Measurements from ENCODE around the gene PANK1. TPM values are rescaled to one million over a fixed set of nuclear protein-coding genes. Genes with fewer than 3 reads are reported as not detected.

PANK1 gene
- total and polyA plus RNA-seq, 3 experiments from 2014 or later: 0.16 to 4.9 (median 3.7) TPM

- POLR2A ChIA-PET: no interaction called here
- peaks cover 0 to 4% (median 0%) of the 10 kb centered on the region in 3 donors for H3K36me3 Mint-ChIP-seq
- H3K27me3 ChIP-seq (ENCODE audit: insufficient read depth, low read length, poor library complexity, severe bottlenecking): no peaks in the 10 kb centered on the region
- no peak overlapping the region for H3K4me3 ChIP-seq (ENCODE audit: low read length)
- H3K9me3 Mint-ChIP-seq: peaks cover 0 to 2% (median 0%) of the 10 kb centered on the region in 5 donors
- no peak for DNase-seq
- H3K27ac ChIP-seq (ENCODE audit: low read depth, low read length): no peak overlapping the region
- H3K4me1 Mint-ChIP-seq: no peaks in the 10 kb centered on the region
- CTCF ChIA-PET: no interaction called here
- H3K27ac Mint-ChIP-seq: no peak overlapping the region
- H3K9me3 ChIP-seq (ENCODE audit: low read length): no peaks in the 10 kb centered on the region
- no peaks in the 10 kb centered on the region for H3K4me1 ChIP-seq (ENCODE audit: insufficient read depth, low read length)
- no peaks in the 10 kb centered on the region for H3K36me3 ChIP-seq (ENCODE audit: insufficient read depth, low read length)
- peaks cover 23 to 33% of the 10 kb centered on the region in 2 donors for H3K27me3 Mint-ChIP-seq
- no peak overlapping the region for H3K4me3 Mint-ChIP-seq
Measured at GRCh38 chr10:89651205-89651915, 6.3 kb upstream of the PANK1 start.

GRCh38 chr10:89649051-89649450 lies 4.0 kb upstream of the PANK1 start:
- H3K9me3 ChIP-seq (ENCODE audit: low read length): no peaks in the 10 kb centered on the region
- H3K36me3 ChIP-seq (ENCODE audit: insufficient read depth, low read length): no peaks in the 10 kb centered on the region
- no peaks in the 10 kb centered on the region for H3K27me3 ChIP-seq (ENCODE audit: insufficient read depth, low read length, poor library complexity, severe bottlenecking)
- CTCF ChIA-PET: interaction anchor here (1.4 kb wide), 1 partner anchor 10 kb away, joined by 3 read pairs; no protein-coding TSS in a partner anchor
- Mint-ChIP-seq H3K4me3 (no peak overlapping the region), H3K9me3 (no peaks in the 10 kb centered on the region), H3K27me3 (peaks cover 29 to 38% of the 10 kb centered on the region in 2 donors), H3K27ac (no peak overlapping the region), H3K4me1 (peaks cover 6 to 8% (median 8%) of the 10 kb centered on the region in 3 donors), H3K36me3 (peaks cover 0 to 2% (median 0%) of the 10 kb centered on the region in 3 donors)
- no peak overlapping the region for H3K27ac ChIP-seq (ENCODE audit: low read depth, low read length)
- no peak overlapping the region for H3K4me3 ChIP-seq (ENCODE audit: low read length)
- DNase-seq: no peak
- H3K4me1 ChIP-seq (ENCODE audit: insufficient read depth, low read length): peaks cover 6% of the 10 kb centered on the region
- POLR2A ChIA-PET: no interaction called here

- Histone ChIP-seq H3K9me3 (ENCODE audit: low read length) (no peaks in the 10 kb centered on the region), H3K36me3 (ENCODE audit: insufficient read depth, low read length) (no peaks in the 10 kb centered on the region), H3K4me3 (ENCODE audit: low read length) (no peak overlapping the region), H3K27ac (ENCODE audit: low read depth, low read length) (no peak overlapping the region), H3K27me3 (ENCODE audit: insufficient read depth, low read length, poor library complexity, severe bottlenecking) (no peaks in the 10 kb centered on the region), H3K4me1 (ENCODE audit: insufficient read depth, low read length) (peaks cover 6% of the 10 kb centered on the region)
- no peak overlapping the region for H3K27ac Mint-ChIP-seq
- no peak for DNase-seq
- H3K36me3 Mint-ChIP-seq: peaks cover 0 to 2% (median 0%) of the 10 kb centered on the region in 3 donors
- H3K9me3 Mint-ChIP-seq: no peaks in the 10 kb centered on the region
- peaks cover 8 to 9% (median 8%) of the 10 kb centered on the region in 3 donors for H3K4me1 Mint-ChIP-seq
- CTCF ChIA-PET: interaction anchor here (1.3 to 1.4 kb wide), 2 partner anchors 11 to 12 kb away, joined by 3 read pairs; no protein-coding TSS in a partner anchor
- POLR2A ChIA-PET: no interaction called here
- peaks cover 28 to 38% of the 10 kb centered on the region in 2 donors for H3K27me3 Mint-ChIP-seq
- H3K4me3 Mint-ChIP-seq: no peak overlapping the region
Measured at GRCh38 chr10:89648074-89648473, 3.0 kb upstream of the PANK1 start.

GRCh38 chr10:89646889-89647657 lies 2.0 kb upstream of the PANK1 start:
- H3K4me3 Mint-ChIP-seq: peak overlapping the region in 2 of 7 donors; percentile 5 to 80
- no peaks in the 10 kb centered on the region for H3K9me3 Mint-ChIP-seq
- DNase-seq: no peak
- no peaks in the 10 kb centered on the region for H3K36me3 ChIP-seq (ENCODE audit: insufficient read depth, low read length)
- no peak overlapping the region for H3K27ac Mint-ChIP-seq
- peaks cover 26 to 38% of the 10 kb centered on the region in 2 donors for H3K27me3 Mint-ChIP-seq
- peaks cover 6% of the 10 kb centered on the region for H3K4me1 ChIP-seq (ENCODE audit: insufficient read depth, low read length)
- H3K4me3 ChIP-seq (ENCODE audit: low read length): no peak overlapping the region
- POLR2A ChIA-PET: no interaction called here
- peaks cover 8 to 9% (median 8%) of the 10 kb centered on the region in 3 donors for H3K4me1 Mint-ChIP-seq
- no peaks in the 10 kb centered on the region for H3K27me3 ChIP-seq (ENCODE audit: insufficient read depth, low read length, poor library complexity, severe bottlenecking)
- H3K9me3 ChIP-seq (ENCODE audit: low read length): no peaks in the 10 kb centered on the region
- peaks cover 0 to 2% (median 0%) of the 10 kb centered on the region in 3 donors for H3K36me3 Mint-ChIP-seq
- CTCF ChIA-PET: interaction anchor here (1.3 kb wide), 1 partner anchor 11 kb away, joined by 3 read pairs; no protein-coding TSS in a partner anchor
- H3K27ac ChIP-seq (ENCODE audit: low read depth, low read length): no peak overlapping the region

- Mint-ChIP-seq H3K4me1 (peaks cover 8 to 9% (median 8%) of the 10 kb centered on the region in 3 donors), H3K27me3 (peaks cover 26 to 38% of the 10 kb centered on the region in 2 donors), H3K4me3 (peak overlapping the region in 4 of 7 donors; percentile 80 to 96 (median 87)), H3K36me3 (peaks cover 0 to 2% (median 0%) of the 10 kb centered on the region in 3 donors), H3K9me3 (no peaks in the 10 kb centered on the region), H3K27ac (peak overlapping the region in 6 of 8 donors; percentile 28 to 88 (median 59))
- ChIA-PET POLR2A (no interaction called here), CTCF (interaction anchor here (0.5 kb wide), 1 partner anchor 116 kb away, joined by 4 read pairs; no protein-coding TSS in a partner anchor)
- Histone ChIP-seq H3K9me3 (ENCODE audit: low read length) (no peaks in the 10 kb centered on the region), H3K4me1 (ENCODE audit: insufficient read depth, low read length) (peaks cover 6% of the 10 kb centered on the region), H3K27ac (ENCODE audit: low read depth, low read length) (peak overlapping the region; percentile 39), H3K27me3 (ENCODE audit: insufficient read depth, low read length, poor library complexity, severe bottlenecking) (no peaks in the 10 kb centered on the region), H3K4me3 (ENCODE audit: low read length) (peak overlapping the region; percentile 54), H3K36me3 (ENCODE audit: insufficient read depth, low read length) (no peaks in the 10 kb centered on the region)
- no peak for DNase-seq
Measured at GRCh38 chr10:89645742-89646172, 715 bp upstream of the PANK1 start.

GRCh38 chr10:89644691-89644966 lies 413 bp downstream of the PANK1 start:
- H3K27ac ChIP-seq (ENCODE audit: low read depth, low read length): peak overlapping the region; percentile 30
- ChIA-PET CTCF (no interaction called here), POLR2A (interaction anchor here (0.7 kb wide), 1 partner anchor 343 kb away, joined by 3 read pairs; no protein-coding TSS in a partner anchor)
- Mint-ChIP-seq H3K36me3 (peaks cover 0 to 2% (median 0%) of the 10 kb centered on the region in 3 donors), H3K4me3 (peak overlapping the region in 2 of 7 donors; percentile 7 to 96), H3K27ac (peak overlapping the region in 1 of 8 donors; percentile 28), H3K4me1 (peaks cover 8 to 9% (median 8%) of the 10 kb centered on the region in 3 donors), H3K27me3 (peaks cover 19 to 31% of the 10 kb centered on the region in 2 donors), H3K9me3 (no peaks in the 10 kb centered on the region)
- DNase-seq: peak in 2 of 5 donors; percentile 24 to 55
- H3K27me3 ChIP-seq (ENCODE audit: insufficient read depth, low read length, poor library complexity, severe bottlenecking): no peaks in the 10 kb centered on the region
- peaks cover 6% of the 10 kb centered on the region for H3K4me1 ChIP-seq (ENCODE audit: insufficient read depth, low read length)
- no peaks in the 10 kb centered on the region for H3K36me3 ChIP-seq (ENCODE audit: insufficient read depth, low read length)
- H3K4me3 ChIP-seq (ENCODE audit: low read length): peak overlapping the region; percentile 64
- no peaks in the 10 kb centered on the region for H3K9me3 ChIP-seq (ENCODE audit: low read length)

- Mint-ChIP-seq H3K4me1 (peaks cover 8 to 9% (median 8%) of the 10 kb centered on the region in 3 donors), H3K9me3 (no peaks in the 10 kb centered on the region), H3K4me3 (no peak overlapping the region), H3K27me3 (peaks cover 15 to 25% of the 10 kb centered on the region in 2 donors), H3K36me3 (peaks cover 0 to 2% (median 0%) of the 10 kb centered on the region in 3 donors), H3K27ac (no peak overlapping the region)
- Histone ChIP-seq H3K27me3 (ENCODE audit: insufficient read depth, low read length, poor library complexity, severe bottlenecking) (no peaks in the 10 kb centered on the region), H3K9me3 (ENCODE audit: low read length) (no peaks in the 10 kb centered on the region), H3K36me3 (ENCODE audit: insufficient read depth, low read length) (no peaks in the 10 kb centered on the region), H3K27ac (ENCODE audit: low read depth, low read length) (peak overlapping the region; percentile 30), H3K4me3 (ENCODE audit: low read length) (peak overlapping the region; percentile 64), H3K4me1 (ENCODE audit: insufficient read depth, low read length) (peaks cover 6% of the 10 kb centered on the region)
- peak; percentile 46 to 73 (median 66) for DNase-seq
- ChIA-PET CTCF (no interaction called here), POLR2A (interaction anchor here (0.7 to 1.3 kb wide), 2 partner anchors 57 to 343 kb away, joined by 3 to 5 read pairs; partner anchors contain the start of gene KIF20B)
Measured at GRCh38 chr10:89643812-89644690, 991 bp downstream of the PANK1 start.

Data from CD8-positive, alpha-beta memory T cell (primary cell).